Dermis blood vessel endothelial cell (primary cell): Measurements from ENCODE around the gene CDV3. TPM values are rescaled to one million over a fixed set of nuclear protein-coding genes. Genes with fewer than 3 reads are reported as not detected.

ENCODE experiments used
- DNase-seq: peaks from one replicate; pipeline ENCODE4 v3.0.0; 2010
- total RNA-seq: library from RNA; depleted of rRNA; stranded (reverse); fragments of >200 nt; gene quantifications from 2 replicates; pipeline ENCODE4 v1.2.3, GENCODE V29; 2014

Gene CDV3
- total RNA-seq, 1 donor from 2014 or later = 226 TPM

GRCh38 chr3:133606902-133607301 is 33.4 kb downstream of the CDV3 start:
- no peak for DNase-seq

- no peak for DNase-seq
Measured at GRCh38 chr3:133607816-133608215, 34.3 kb downstream of the CDV3 start.

GRCh38 chr3:133608388-133608787 is 34.9 kb downstream of the CDV3 start:
- no peak for DNase-seq

- DNase-seq = no peak
Measured at GRCh38 chr3:133610031-133610430, 36.5 kb downstream of the CDV3 start.

- DNase-seq = no peak
Measured at GRCh38 chr3:133611534-133611933, 38.0 kb downstream of the CDV3 start.

GRCh38 chr3:133620066-133620784 is 46.7 kb downstream of the CDV3 start:
- DNase-seq = no peak

- no peak for DNase-seq
Measured at GRCh38 chr3:133627789-133628188, 54.3 kb downstream of the CDV3 start.

- no peak for DNase-seq
Measured at GRCh38 chr3:133629146-133629545, 55.7 kb downstream of the CDV3 start.

- no peak for DNase-seq
Measured at GRCh38 chr3:133633439-133633838, 60.0 kb downstream of the CDV3 start.

Other genes with a start within 250 kb of the CDV3 start
- not detected in 2 replicates for gene BFSP2, start 173.6 kb upstream of the CDV3 start, total RNA-seq
- 35.7 and 51.7 TPM in 2 replicates for gene TOPBP1, start 88.3 kb downstream of the CDV3 start, total RNA-seq
- under 0.01 and 0.85 TPM in 2 replicates for gene TF, start 172.7 kb downstream of the CDV3 start, total RNA-seq
- 46.3 and 76.6 TPM in 2 replicates for gene SRPRB, start 232.1 kb downstream of the CDV3 start, total RNA-seq